ENCODE data around the gene GRM4.

DNA sequence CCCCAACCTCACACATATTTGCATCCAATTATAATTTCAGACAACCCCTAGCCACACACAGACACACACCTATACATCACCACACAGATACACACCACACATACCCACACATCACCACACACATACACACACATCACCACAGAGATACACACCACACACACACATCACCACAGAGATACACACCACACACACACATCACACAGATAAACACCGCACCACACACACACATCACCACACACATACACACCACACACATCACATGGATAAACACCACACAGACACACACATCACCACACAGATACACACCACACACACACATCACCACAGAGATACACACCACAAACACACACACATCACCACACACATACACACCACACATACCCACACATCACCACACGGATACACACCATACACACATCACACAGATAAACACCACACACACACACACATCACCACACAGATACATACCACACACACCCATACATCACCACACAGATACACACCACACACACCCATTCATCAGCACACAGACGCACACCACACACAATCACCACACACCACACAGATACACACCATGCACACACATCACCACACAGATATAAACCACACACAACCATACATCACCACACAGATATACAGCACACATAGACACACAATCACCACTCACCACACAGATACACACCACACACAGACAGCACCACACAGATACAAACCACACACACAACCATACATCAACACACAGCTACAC, 74.6 kb downstream of the GRM4 start:
- no peak for TF ChIP-seq TAF1 (IDR thresholded peaks at IDR 0.05; ENCODE audit: low read depth)
- TF ChIP-seq, protein P1, sequence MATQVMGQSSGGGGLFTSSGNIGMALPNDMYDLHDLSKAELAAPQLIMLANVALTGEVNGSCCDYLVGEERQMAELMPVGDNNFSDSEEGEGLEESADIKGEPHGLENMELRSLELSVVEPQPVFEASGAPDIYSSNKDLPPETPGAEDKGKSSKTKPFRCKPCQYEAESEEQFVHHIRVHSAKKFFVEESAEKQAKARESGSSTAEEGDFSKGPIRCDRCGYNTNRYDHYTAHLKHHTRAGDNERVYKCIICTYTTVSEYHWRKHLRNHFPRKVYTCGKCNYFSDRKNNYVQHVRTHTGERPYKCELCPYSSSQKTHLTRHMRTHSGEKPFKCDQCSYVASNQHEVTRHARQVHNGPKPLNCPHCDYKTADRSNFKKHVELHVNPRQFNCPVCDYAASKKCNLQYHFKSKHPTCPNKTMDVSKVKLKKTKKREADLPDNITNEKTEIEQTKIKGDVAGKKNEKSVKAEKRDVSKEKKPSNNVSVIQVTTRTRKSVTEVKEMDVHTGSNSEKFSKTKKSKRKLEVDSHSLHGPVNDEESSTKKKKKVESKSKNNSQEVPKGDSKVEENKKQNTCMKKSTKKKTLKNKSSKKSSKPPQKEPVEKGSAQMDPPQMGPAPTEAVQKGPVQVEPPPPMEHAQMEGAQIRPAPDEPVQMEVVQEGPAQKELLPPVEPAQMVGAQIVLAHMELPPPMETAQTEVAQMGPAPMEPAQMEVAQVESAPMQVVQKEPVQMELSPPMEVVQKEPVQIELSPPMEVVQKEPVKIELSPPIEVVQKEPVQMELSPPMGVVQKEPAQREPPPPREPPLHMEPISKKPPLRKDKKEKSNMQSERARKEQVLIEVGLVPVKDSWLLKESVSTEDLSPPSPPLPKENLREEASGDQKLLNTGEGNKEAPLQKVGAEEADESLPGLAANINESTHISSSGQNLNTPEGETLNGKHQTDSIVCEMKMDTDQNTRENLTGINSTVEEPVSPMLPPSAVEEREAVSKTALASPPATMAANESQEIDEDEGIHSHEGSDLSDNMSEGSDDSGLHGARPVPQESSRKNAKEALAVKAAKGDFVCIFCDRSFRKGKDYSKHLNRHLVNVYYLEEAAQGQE (IDR thresholded peaks at IDR 0.05; ENCODE audit: low read depth): no peak
- TF ChIP-seq FOXM1 (IDR thresholded peaks at IDR 0.05; ENCODE audit: borderline replicate concordance, low read depth): no peak
- TF ChIP-seq MAX (IDR thresholded peaks at IDR 0.05): no peak
- TF ChIP-seq, protein P2, sequence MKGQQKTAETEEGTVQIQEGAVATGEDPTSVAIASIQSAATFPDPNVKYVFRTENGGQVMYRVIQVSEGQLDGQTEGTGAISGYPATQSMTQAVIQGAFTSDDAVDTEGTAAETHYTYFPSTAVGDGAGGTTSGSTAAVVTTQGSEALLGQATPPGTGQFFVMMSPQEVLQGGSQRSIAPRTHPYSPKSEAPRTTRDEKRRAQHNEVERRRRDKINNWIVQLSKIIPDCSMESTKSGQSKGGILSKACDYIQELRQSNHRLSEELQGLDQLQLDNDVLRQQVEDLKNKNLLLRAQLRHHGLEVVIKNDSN (IDR thresholded peaks at IDR 0.05): no peak
- no peak for TF ChIP-seq TEAD4 (IDR thresholded peaks at IDR 0.05)
